HG02610 (cell line): Measurements from ENCODE around the gene MTMR1.

Experiments used
- ATAC-seq: cut with Tn5 transposase; IDR thresholded peaks from one replicate; pipeline ENCODE4 v1.9.1; 2021; ENCODE audit warnings: mild to moderate bottlenecking, moderate library complexity; ENCODE audit not compliant: unreplicated experiment

Gene MTMR1

DNA sequence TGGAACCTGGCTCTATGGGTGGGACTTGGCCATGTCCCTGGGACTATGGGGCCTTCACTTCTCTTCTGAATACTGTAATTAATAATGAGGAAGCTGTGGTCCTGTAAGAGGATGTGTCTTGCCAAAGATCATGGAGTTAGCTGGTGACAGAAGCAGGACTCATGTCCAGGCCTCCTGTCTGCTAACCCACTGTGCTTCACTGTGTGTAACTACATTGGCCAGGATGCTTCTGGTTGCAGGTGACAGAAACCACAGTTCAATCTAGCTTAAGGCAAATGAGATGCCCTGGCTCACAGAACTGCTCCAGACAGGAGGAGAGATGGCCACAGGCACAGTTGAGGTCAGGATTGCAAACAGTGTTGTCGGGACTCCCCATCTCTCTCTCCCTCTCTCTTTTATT is 3.1 kb downstream of the MTMR1 start:
- no peak for ATAC-seq

DNA sequence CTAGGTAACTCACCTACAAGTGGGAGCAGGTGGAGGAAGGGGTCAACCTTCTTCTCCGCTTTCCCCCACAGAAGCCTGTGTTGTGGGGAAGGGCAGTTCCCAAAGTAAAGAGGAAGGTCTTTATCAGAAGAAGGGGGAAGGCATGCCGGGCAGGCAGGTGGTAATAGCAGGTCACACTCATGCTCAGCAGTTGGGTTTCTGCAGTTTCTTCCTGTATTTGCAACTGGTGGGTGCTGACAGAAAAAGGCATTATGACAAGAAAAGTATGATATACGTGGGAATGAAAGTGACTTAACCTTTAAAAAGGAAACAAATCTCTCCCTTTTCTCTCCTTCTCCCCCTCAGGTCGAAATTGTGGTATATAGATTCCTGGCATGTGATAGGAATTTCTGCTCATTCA is 3.7 kb downstream of the MTMR1 start:
- no peak for ATAC-seq

DNA sequence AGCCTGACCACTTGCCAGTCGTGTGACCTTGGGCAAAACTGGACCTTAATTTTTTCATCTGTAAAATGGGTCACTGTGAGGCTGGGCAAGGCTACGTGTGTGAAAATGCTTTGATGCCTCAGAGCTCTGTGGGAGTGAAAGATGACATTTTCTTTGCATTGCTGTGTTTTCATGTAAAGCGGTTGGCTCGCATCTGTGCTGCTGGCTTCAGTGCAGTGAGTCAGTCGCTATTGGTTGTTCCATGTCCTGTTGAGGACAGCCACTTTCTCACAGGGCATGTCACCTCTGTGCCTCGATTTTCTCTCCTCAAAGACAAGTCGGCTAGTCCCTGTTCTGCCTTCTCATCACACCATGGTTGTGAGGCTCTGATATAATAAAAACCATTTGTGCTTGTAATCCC is 4.4 kb downstream of the MTMR1 start:
- ATAC-seq = no peak

DNA sequence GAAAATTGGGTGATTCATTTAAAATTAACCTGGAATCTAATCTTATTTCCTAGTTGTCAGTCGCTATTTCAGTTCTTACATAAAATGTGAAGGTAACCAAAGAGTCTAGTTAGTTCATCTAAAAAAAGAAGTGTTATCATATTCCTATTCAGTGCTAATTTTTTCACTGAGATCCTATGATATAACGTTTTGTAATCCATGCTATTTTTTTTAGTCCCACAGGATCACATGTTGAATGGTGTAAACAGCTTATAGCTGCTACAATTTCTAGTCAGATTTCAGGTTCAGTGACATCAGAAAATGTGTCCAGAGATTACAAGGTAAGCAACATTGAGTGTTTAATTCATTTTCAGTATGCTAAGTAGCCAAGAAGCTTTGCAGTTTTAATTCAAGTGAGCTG is 5.8 kb downstream of the MTMR1 start:
- ATAC-seq = no peak

DNA sequence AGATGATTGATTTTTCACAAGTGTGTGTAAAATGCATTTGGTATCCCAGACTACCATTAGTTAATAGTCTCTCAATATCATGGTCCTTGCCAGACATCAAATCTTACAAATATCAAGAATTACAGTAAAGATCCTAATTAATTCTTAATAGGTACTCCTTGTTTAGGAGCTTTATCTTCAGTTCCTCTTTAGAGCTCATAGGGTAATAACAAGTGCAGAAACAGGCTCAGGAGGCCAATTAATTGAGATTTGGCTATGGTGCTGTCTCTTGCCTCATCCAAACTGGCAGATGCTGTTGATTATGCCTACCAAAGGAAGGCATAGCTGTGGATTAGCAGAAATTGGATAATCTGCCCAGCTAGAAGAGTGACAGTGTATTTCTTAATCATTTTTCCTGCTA is 6.9 kb downstream of the MTMR1 start:
- no peak for ATAC-seq

DNA sequence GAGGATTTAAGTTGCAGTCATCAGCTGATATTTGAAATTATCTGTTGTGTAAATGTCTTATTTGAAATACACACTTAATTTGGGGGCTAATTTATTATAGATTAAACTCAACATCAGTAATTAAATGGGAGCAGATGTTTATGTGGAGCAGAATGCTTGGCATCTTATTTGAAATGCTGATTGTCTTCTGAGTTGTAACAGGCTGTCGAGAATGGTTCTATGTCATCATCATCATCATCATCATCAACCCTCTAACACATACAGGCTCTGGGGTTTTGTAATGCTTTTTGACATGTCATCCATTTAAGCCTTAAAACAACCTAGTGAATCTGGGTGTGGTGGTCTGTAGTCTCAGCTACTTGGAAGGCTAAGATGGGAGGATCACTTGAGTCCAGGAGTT is 8.2 kb downstream of the MTMR1 start:
- no peak for ATAC-seq

DNA sequence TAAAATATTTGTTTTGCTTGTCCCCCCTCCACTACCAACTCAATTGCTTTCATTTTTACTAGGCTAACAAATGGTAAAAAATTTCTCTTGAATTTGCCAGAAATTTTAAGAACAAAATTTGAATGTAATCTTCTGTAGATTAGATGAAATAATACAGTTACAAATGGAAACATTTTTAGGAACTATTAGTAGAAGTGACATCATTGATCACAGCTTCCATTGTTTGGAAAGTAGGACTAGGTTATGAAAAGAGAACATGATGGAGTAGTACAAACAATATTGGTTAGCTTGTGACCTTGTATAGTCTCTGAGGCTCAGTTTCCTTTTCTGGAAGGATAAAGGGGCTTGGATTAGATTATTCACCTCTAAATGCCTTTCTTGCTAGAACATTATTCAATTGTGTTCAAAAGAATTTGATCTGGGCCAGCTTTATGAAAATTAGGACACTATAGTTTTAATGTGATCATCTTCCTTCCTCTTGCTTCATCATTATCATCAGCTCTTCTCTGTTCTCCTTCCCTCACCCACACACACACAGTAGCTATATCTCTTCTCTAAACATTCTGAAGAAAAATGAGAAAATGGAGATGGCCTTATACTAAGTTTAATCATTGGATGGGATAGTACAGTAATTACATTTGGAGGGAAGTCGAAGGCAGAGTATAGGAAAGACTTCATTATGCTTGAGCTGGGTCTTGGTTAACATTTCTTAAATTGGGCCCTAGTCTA is 9.9 kb downstream of the MTMR1 start:
- ATAC-seq = no peak

DNA sequence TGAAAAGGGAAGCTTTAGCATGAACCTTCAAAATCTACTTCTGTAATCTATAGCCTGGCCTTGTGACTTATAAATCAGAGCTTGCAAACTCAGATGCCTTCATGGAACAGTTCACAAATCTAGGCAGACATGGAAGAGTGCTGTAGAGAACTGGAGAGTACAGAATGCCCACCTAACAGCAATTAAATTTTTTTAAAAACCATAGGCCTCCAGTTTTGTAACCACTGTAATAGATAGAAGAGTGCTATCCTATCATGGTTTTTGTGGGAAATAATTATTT is 10.4 kb downstream of the MTMR1 start:
- no peak for ATAC-seq

DNA sequence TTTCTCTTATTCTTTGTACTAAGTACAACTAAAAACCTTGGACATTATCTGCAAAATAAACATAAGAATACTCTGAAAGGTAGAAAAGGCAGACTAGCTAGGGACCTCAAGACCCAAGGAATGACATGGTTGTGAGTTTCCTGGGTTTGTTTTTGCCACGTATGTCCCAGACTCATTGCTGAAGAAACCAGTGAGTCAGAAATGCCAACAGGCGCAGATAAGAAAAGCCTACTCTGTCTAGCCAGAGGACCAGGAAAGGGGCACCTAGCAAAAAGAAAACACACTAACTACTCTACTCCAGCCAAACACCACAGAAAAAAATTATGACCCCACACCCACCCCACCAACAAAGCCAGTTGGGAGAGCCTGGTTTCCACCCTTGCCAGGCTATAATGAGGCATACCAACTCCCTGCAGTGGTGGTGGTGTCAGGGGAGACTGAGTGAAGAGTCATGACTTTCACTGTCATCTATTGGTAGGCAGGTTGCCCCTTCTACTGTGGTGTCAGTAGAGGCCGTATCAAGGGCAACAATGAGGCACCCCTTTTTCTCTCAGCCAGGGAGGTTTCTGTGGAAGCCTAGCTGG is 10.9 kb downstream of the MTMR1 start:
- ATAC-seq = no peak

DNA sequence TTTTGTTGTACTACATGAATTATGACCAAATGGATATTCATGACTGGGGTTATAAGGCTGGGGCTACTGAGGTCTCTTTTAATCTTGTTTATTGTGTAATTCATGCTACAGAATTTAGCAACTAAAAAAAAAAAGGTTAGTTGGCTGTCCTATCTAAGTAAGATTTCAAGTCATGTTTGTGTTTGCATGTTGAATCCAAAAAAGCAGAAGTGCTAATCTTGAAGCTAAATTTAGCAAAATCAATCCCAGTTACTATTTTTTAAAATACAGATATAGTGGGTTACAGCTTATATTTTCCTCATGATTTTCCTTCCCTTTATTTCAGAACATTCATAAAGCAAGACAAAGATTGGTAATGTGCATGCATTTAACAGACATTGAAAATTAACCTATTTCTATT is 19.4 kb downstream of the MTMR1 start:
- no peak for ATAC-seq

DNA sequence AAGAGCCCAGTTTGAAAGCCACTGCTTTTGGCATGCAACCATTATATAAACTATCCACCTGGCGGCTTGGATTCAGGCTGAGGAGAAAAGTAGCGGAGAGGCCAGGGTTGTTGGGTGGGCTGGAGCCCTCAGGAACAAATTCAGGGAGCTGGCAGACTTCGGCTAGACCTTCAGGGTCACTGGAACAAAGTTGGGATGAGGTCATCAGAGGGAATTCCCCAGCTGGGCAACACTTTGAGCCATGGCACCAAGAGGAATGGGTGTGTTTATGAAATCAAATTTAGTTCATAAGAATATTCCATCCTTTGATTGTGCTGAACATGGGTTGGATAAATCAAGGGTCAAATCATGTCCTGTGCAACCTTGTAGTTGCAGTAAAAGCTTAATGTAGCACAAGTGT is 22.0 kb downstream of the MTMR1 start:
- ATAC-seq = no peak

DNA sequence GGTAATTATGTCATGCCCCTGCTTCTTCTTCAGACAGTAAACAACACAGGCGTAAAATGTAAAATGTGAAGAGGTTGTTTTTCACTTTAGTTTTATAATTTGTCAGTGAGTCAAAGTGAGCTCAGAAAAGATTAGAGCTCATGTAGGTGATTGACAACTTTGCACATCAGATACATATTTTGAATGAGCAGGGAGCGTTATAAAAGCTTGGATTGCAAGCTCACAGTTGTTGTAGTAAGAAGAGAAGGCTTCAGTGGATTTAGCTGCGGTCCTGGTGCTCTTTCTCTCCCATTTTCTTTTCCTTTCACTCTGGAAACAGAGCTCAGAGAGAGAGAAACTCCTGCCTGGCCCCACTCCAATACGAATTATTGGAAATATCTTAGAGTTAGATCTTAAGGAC is 26.4 kb downstream of the MTMR1 start:
- no peak for ATAC-seq

DNA sequence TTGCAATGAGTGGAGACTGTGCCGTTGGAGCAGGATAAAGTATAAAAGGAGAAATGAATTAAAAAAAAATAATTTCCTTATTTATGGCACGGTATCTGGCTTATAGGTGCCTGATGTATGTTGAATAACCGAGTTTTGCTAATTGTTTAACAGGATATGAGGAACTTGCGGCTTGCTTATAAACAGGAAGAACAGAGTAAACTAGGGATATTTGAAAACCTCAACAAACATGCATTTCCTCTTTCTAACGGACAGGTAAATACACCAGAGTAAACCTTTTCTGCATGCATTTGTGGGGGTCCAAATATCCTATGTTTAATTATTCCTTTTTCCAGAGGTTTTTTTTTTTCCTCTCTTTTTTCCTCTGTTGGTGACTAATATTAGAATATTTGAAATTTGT is 36.8 kb downstream of the MTMR1 start:
- ATAC-seq = no peak

DNA sequence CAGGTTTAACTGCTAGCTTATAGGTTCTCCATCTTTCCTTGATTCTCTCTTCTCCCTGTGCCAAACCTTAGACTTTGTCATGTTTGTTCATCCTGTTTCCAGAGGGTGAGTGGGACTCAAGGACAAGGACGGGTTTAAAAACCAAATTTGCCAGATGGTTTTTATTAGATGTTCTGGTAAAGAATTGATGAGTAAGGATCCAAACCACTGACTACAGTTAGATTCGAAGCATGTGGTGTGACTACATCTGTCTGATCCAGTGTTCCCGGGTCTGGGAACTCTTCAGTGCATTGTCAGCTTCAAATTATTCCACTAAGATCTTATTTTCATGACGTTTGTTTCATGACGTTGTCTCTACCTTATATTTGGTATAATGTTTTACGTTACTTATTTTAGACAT is 37.5 kb downstream of the MTMR1 start:
- no peak for ATAC-seq

DNA sequence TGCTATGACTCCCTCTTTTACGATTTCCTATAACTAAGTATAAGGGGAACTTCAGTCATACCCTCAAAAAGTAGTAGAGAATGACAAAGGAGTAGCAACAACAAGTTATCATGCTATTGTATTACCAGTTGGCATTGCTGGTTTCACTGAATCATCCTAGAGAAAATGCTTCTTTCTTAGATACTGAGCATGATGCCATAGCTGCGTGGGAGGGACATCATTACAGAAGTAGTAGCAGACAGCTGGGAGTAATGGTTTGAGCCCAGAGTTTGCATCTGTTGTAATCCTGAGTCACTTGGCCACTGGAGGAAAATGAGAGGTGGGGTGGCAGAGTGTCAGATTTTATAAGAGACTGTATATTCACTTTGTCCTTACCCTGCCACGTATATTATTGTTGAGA is 38.6 kb downstream of the MTMR1 start:
- no peak for ATAC-seq

DNA sequence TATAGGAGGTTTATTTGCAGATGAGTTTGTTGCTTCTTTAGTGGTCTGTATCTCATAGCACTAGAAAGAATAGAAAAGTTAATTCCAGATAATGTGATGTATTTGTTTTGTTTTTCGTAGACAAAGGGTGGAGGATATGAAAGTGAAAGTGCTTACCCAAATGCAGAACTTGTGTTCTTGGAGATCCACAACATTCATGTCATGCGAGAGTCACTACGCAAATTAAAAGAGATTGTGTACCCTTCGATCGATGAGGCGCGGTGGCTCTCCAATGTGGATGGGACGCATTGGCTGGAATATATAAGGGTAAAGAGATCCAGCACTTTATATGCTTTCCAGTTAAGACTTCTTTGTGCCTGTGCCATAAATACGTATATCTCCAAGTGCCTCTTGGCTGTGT is 43.3 kb downstream of the MTMR1 start:
- peak; percentile 56 for ATAC-seq

DNA sequence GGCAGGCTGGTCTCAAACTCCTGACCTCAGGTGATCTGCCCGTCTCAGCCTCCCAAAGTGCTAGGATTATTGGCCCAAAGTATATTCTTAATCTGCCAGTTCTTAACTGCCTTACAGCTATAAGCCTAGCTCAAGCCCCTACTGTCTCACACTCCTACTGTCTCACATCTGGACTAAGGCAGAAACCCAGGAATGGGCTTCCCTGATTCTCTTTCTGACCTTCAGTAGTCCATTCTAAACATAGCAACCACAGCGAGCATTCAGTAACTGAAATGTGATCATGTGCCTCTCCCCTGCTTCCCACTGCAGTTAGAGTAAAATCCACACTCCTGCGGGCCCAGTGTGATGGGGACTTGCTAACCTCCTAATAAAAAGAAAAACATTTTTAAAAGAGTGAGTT is 58.9 kb downstream of the MTMR1 start:
- no peak for ATAC-seq

DNA sequence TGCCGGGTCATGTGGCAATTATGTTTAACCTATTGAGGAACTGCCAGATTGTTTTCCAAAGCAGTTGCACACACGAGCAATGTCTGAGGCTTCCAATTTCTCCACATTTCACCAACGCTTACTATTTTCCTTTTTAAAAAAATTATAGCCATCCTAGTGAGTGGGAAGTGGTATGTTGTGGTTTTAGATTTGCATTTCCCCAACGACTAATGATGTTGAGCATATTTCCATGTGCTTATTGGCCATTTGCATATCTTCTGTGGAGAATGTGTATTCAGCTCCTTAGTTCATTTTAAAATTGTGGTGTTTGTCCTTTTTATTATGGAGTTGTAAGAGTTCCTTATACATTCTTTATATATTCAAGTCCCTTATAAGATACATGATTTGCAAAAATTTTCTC is 60.2 kb downstream of the MTMR1 start:
- no peak for ATAC-seq

DNA sequence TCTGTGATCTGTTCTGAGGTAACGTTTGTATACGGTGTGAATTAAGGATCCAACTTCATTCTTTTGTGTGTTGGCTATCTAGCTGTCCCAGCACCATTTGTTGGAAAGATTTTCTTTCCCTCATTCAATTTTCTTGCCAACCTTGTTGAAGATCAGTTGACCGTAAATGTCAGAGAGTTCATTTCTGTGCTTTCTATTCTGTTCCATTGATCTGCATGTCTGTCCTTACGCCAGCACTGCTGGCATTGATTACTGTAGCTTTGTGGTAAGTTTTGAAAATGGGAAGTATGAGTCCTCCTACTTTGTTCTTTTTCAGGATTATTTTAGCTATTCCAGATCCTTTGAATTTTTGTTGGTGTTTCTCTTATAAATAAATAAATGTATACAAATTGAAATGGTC is 60.8 kb downstream of the MTMR1 start:
- ATAC-seq = no peak

DNA sequence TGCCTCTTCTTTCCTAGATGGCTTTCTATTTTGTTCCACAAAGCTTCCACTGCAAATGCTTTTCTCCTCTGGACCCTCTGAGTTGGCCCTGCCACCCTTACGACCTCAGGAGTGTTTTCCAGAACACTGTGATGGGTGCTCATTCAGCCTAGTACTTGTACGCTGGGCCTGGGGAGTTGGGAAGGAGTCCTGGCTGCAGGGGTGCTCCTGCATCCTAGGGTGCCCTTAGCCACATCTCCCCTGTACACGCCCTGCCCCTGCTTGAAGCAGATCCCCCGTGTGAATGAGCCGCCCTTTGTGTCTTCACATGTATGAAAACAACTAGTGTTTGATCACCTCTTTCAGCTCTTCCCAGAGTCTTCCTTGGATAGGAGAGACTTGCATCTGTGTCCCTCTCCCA is 64.2 kb downstream of the MTMR1 start:
- ATAC-seq = no peak

DNA sequence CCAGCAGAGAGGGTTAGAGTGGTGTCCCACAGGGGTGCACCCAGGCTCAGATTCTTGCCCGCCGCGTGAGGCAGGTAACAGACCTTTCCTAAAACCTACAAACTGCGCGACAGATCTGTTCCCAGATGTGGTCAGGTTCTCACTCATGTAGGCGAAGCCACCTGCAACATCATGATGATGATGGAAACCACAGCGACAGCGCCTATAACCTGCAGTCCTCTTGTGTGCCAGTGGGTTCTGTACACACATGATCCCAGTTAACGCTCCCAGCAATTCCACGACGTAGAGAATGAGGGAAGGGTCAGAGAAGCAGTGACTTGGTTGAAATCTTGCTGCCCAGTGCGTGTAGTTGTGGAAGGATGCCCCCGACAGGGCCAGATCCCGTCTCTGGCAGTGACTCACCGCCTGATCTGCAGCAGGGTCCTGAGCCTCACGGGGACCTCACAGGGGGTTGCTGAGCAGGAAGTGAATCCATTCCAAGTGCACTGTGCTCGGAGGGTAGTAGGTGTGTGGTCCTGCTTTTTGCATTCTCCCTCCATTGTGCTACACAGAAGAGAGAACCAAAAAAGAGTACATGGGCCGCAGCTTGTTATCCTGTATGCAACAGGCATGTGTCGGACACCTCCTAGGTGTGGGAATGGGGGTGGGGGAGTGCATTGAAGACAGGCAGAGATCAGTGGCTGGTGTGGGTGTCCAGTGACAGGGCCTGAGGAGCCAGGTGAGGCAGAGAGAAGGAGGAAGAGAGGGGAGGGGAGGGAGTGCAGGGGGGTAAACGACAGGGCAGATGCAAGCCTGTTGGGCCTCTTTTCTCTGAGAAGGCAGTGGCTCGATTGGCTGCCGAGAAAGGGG is 66.6 kb downstream of the MTMR1 start:
- no peak for ATAC-seq

DNA sequence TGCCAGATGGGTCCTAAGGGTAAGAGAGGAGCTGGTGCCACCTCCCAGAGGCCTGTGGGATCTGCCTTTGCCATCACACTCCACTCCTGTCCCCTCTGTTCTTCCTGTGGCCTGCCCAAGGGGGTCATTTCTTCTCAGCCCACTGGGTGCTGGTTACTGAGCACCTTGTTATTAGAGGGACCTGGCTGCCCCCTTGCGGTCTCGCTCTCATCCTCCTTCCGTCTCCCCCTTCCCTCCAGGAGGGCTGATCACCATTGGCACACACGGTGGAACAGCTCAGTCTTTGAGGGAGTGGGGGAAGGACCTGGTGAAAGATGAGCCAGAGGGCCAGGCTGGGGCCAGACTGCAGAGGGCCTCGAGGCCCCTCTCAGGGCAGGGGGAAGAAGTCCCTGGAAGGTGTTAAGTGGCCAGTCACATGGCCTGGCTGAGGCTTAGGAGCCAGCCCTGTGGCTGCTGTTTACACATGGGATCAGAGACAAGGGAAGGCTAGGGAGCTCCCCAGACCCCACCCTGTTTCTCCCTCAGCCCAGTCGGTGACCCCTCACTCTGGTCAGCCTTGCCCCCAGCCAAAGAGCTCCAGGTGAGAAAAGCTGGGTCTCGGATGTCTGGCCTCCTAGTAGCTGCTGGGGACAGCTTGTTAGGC is 68.1 kb downstream of the MTMR1 start:
- no peak for ATAC-seq
